OCI-LY7 (cell line): Measurements from ENCODE around the gene PLA2G15. TPM values are rescaled to one million over a fixed set of nuclear protein-coding genes. Genes with fewer than 3 reads are reported as not detected.

Experiments used
- BruUV-seq: library from RNA; stranded (reverse); fragments of 400-500 nt; replicated peaks from 2 replicates; lab custom pipeline; 2021; lab: Mats Ljungman, UMichigan
- CTCF ChIA-PET: fragments of 300-600 bp; sonication (Branson Sonifier 250); formaldehyde crosslinking; loops from one replicate; lab custom pipeline; 2022; ENCODE audit warnings: antibody characterized with exemption; ENCODE audit not compliant: unreplicated experiment; lab: Charles Lee
- POLR2A ChIA-PET: fragments of 300-600 bp; sonication (Branson Sonifier 250); formaldehyde crosslinking; loops from one replicate; lab custom pipeline; 2022; ENCODE audit warnings: antibody characterized with exemption; lab: Charles Lee
- DNase-seq: peaks from one replicate; pipeline ENCODE4 v3.0.0-alpha.2; 2015; ENCODE audit warnings: low spot score
- H2AFZ ChIP-seq: fragments of 200-600 bp; sonication (generic), shearing (Covaris generic); 2 replicates; pipeline ENCODE4 v1.6.1; 2014; ENCODE audit warnings: mild to moderate bottlenecking, antibody characterized with exemption, low read length, moderate library complexity
- H3K27ac ChIP-seq: fragments of 200-600 bp; sonication (generic); 2 replicates; pipeline ENCODE4 v1.5.1; 2014; ENCODE audit warnings: mixed run types, low read depth, mild to moderate bottlenecking, moderate library complexity, low read length, inconsistent platforms; ENCODE audit not compliant: poor library complexity, severe bottlenecking
- H3K36me3 ChIP-seq: fragments of 200-600 bp; sonication (generic); 2 replicates; pipeline ENCODE4 v1.6.1; 2014; ENCODE audit warnings: mild to moderate bottlenecking, antibody characterized with exemption, low read length, moderate library complexity, mixed read lengths; ENCODE audit not compliant: insufficient read depth
- H3K4me1 ChIP-seq: fragments of 200-600 bp; sonication (generic); 2 replicates; pipeline ENCODE4 v1.5.1; 2014; ENCODE audit warnings: mild to moderate bottlenecking, low read length; ENCODE audit not compliant: insufficient read depth, poor library complexity, severe bottlenecking
- H3K4me2 ChIP-seq: fragments of 200-600 bp; sonication (generic); 2 replicates; pipeline ENCODE4 v1.6.1; 2014; ENCODE audit warnings: mild to moderate bottlenecking, low read length
- H3K4me3 ChIP-seq: fragments of 200-600 bp; sonication (generic); 2 replicates; pipeline ENCODE4 v1.5.1; 2014; ENCODE audit warnings: mild to moderate bottlenecking, low read depth, low read length; ENCODE audit not compliant: poor library complexity, severe bottlenecking
- H3K79me2 ChIP-seq: fragments of 200-600 bp; sonication (generic); 2 replicates; pipeline ENCODE4 v1.6.1; 2016; ENCODE audit warnings: low read depth, mild to moderate bottlenecking, low read length, moderate library complexity, mixed read lengths; ENCODE audit not compliant: insufficient read depth
- H3K9me2 ChIP-seq: fragments of 200-600 bp; sonication (generic); 2 replicates; pipeline ENCODE4 v1.6.1; 2016; ENCODE audit warnings: mild to moderate bottlenecking, low read length, mixed read lengths; ENCODE audit not compliant: insufficient read depth
- H3K9me3 ChIP-seq: fragments of 200-600 bp; sonication (generic); 2 replicates; pipeline ENCODE4 v1.6.1; 2014; ENCODE audit warnings: mild to moderate bottlenecking, mixed run types, low read length, mixed read lengths
- H4K20me1 ChIP-seq: fragments of 200-600 bp; sonication (generic); 2 replicates; pipeline ENCODE4 v1.6.1; 2014; ENCODE audit warnings: mild to moderate bottlenecking, antibody characterized with exemption, low read length, moderate library complexity, mixed read lengths; ENCODE audit not compliant: insufficient read depth
- CTCF ChIP-seq: fragments of 200-600 bp; sonication (generic); conservative IDR thresholded peaks from 2 replicates; pipeline ENCODE4 v1.5.1; 2014; ENCODE audit warnings: mild to moderate bottlenecking, antibody characterized with exemption, low read length, moderate library complexity, mixed read lengths
- EZH2phosphoT487 ChIP-seq: fragments of 200-600 bp; sonication (generic); IDR thresholded peaks from 2 replicates; pipeline ENCODE4 v1.6.1; 2018; ENCODE audit warnings: low read depth, borderline replicate concordance, mild to moderate bottlenecking, mixed run types, antibody characterized with exemption, low read length, moderate library complexity, mixed read lengths
- intact Hi-C: fragments of 100-400 bp; cut with micrococcal nuclease; formaldehyde crosslinking; loops from one replicate; pipeline ENCODE4 v1.10.0; 2022; ENCODE audit not compliant: unreplicated experiment
- total RNA-seq, 2 experiments: library from RNA; depleted of rRNA in 1 of 2; stranded (reverse); fragments of >200 nt in 1 of 2; shearing (Covaris generic) in 1 of 2; gene quantifications; 2 replicates each; pipeline ENCODE4 v1.2.3, GENCODE V29; 2014 to 2022

PLA2G15 gene
- total RNA-seq, 2 experiments from 2014 or later, result 27.5 to 46.2 TPM

DNA sequence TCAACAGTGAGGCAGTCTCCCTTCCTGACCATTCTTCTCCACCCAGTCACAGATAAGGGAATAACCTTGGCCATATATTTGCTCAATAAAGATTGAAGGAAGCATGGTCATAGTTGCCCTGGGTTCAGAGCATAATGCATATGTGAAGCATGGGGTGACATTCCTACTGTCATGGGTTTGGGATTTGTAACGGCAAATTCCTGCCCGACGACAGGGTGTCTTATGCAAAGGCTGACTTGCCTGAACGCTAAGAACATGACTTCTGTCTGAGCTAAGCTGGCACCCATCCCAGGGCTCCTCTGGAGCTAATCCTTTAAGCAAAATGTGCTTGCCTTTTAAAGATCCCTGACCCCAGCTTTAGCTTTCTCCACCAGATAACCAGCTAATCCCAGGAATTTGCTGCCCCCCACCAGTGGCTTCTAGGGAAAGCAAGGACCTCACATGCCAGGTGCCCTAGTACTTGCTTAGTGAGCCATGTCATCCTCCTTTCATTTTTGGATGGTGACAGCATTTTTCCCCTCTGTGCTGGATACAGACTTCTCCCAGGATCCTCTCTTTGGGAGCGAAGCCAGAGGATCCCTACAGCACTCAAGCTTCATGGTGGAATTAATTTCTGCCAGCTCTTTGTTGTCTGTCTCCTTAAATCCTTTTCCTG is 53.9 kb downstream of the PLA2G15 start:
- POLR2A ChIA-PET, result interaction anchor here (0.6 to 4.4 kb wide), 4 partner anchors 9 to 37 kb away, joined by 3 to 16 read pairs (median 4); partner anchors contain the start of genes PRMT7 and SLC7A6OS
- TF ChIP-seq EZH2phosphoT487, result no peak
- no peak for TF ChIP-seq CTCF
- H4K20me1 ChIP-seq, result peaks cover 6% of the 10 kb centered on the region; the same call in 1 of the 2 replicates

GRCh38 chr16:68299571-68300453 is 54.6 kb downstream of the PLA2G15 start:
- Histone ChIP-seq H3K4me3 (no peak overlapping the region), H3K4me1 (no peaks in the 10 kb centered on the region), H2AFZ (no peak overlapping the region), H3K36me3 (peaks cover 99% of the 10 kb centered on the region), H3K4me2 (no peak overlapping the region), H3K27ac (no peak overlapping the region), H3K9me2 (no peaks in the 10 kb centered on the region), H4K20me1 (peaks cover 6% of the 10 kb centered on the region; the same call in 1 of the 2 replicates), H3K79me2 (no peaks in the 10 kb centered on the region), H3K9me3 (no peaks in the 10 kb centered on the region)
- CTCF ChIA-PET, result interaction anchor here (1.1 kb wide), 1 partner anchor 14 kb away, joined by 3 read pairs; no protein-coding TSS in a partner anchor
- POLR2A ChIA-PET, result interaction anchor here (0.6 to 4.4 kb wide), 6 partner anchors 10 to 39 kb away, joined by 3 to 16 read pairs (median 4); no protein-coding TSS in a partner anchor
- no peak for DNase-seq
- BruUV-seq, result TSS peak; percentile 40
- intact Hi-C loops, result no loop called here
- TF ChIP-seq EZH2phosphoT487 (no peak), CTCF (no peak)

More for the DNA sequence above, 53.9 kb downstream of the PLA2G15 start:
- CTCF ChIA-PET, result no interaction called here
- Histone ChIP-seq H3K4me3 (no peak overlapping the region), H3K9me2 (no peaks in the 10 kb centered on the region), H3K4me1 (no peaks in the 10 kb centered on the region), H3K79me2 (no peaks in the 10 kb centered on the region), H3K9me3 (no peaks in the 10 kb centered on the region), H3K4me2 (no peak overlapping the region), H3K27ac (no peak overlapping the region), H2AFZ (no peak overlapping the region), H3K36me3 (peaks cover 99% of the 10 kb centered on the region)
- BruUV-seq, result no TSS peak
- intact Hi-C loops, result no loop called here
- no peak for DNase-seq
